Stimulated activated naive B cell treated with anti-CD40 and anti-IgM and Interleukin-4, amounts not matched to agents 10 μg/mL and 1 μg/mL and 100 μg/mL, for 72 hours (primary cell): Measurements from ENCODE around the gene IKZF3.
A peak's percentile ranks its signal among the peaks of the same experiment; 100 is the strongest.

Experiments used
- ATAC-seq, 2 donors: fragments of 150-1000 bp; cut with Tn5 transposase; replicated peaks; 2 replicates each; pipeline ENCODE4 v1.10.0; 2021; ENCODE audit warnings: moderate library complexity in 1 of 2
- DNase-seq: peaks from one replicate; pipeline ENCODE4 v3.0.0; 2021
- H3K27ac Mint-ChIP-seq: one replicate; pipeline ENCODE4 v1.8.0; 2022; ENCODE audit warnings: mild to moderate bottlenecking, mixed read lengths
- H3K27me3 Mint-ChIP-seq, 2 donors: one replicate each; pipeline ENCODE4 v1.8.0; 2022; ENCODE audit warnings: mixed read lengths in 2 of 2
- H3K36me3 Mint-ChIP-seq, 2 donors: one replicate each; pipeline ENCODE4 v1.8.0; 2022; ENCODE audit warnings: mixed read lengths in 2 of 2, mild to moderate bottlenecking in 1 of 2
- H3K4me1 Mint-ChIP-seq, 2 donors: one replicate each; pipeline ENCODE4 v1.8.0; 2022; ENCODE audit warnings: mixed read lengths in 2 of 2, mild to moderate bottlenecking in 1 of 2
- H3K4me3 Mint-ChIP-seq, 2 donors: one replicate each; pipeline ENCODE4 v1.8.0; 2022; ENCODE audit warnings: mild to moderate bottlenecking in 2 of 2, mixed read lengths in 2 of 2, moderate library complexity in 1 of 2
- H3K9me3 Mint-ChIP-seq, 2 donors: one replicate each; pipeline ENCODE4 v1.8.0; 2022; ENCODE audit warnings: mixed read lengths in 2 of 2, mild to moderate bottlenecking in 1 of 2

Gene IKZF3

DNA sequence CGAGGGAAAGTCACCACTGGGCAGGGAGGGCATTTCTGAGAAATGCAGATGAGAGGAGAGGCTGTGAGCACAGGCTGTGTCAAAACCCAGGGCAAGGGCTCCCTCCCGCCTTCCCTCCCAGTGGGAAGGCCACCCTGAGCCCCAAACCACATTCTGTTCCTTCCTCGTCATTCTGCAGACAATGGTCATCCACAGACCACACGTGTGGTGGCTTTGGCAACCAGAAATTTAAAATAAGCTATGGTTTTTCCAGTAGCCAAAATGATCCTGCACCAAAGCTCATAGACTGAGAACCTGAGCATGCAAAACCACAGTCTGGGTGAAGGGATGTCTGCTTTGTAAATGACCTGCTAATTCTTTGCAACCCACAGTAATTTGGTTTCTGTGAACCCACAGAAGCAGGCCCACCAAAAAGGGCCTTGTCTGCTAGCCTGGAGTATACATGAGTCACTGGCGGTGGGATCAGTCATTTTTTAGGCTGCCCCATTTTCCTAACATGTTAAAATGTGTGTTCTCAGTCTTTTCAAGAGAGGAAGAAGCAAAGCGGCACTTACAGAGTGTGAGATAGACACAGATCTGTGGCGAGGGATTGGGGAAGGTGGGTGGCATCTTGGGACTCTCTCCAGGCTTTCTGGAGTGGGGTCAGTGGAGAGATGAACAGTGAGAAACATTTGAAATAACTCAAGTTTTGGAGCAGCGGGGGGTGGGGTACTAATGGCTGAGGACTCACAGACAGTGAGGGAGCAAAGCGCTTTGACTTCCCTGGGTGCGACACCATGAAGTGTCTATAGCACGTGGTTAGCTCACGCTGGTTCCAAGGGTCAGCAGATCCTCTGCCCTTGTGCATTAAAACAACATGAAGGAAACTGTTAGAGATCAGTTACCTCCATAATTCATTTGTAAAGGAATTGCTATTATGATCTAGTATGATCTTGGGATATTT, 105.9 kb downstream of the IKZF3 start:
- peaks cover 57 to 82% of the 10 kb centered on the region in 2 donors for H3K4me1 Mint-ChIP-seq
- H3K9me3 Mint-ChIP-seq = no peaks in the 10 kb centered on the region
- DNase-seq (peak; percentile 69), ATAC-seq (peak; percentile 27 to 33)
- peak overlapping the region; percentile 57 to 63 for H3K4me3 Mint-ChIP-seq
- H3K27me3 Mint-ChIP-seq = no peaks in the 10 kb centered on the region
- H3K27ac Mint-ChIP-seq = peak overlapping the region; percentile 96
- H3K36me3 Mint-ChIP-seq = peaks cover 28 to 47% of the 10 kb centered on the region in 2 donors

DNA sequence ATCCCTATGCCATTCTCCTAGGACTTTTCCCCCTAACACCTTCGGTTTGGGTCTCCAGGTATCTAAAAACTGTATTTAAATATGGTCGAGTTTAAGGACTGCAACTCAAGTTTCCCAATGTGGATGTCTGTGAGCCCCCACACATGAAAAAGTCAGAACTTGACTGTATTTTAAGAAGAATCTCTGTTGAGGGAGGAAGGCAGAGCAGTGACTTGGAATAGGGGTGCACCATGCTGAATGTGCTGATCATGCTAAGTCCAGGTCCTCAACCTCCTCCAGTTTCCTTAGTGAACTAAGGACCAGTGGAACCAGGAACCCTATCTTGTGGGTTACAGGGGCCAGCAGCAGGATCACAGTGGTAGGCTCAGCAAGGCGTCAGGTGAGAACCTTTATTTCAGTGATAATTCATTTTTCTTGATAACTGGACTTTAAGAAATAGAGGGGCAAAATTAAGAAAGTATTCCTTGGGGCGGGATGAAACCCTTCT, 106.9 kb downstream of the IKZF3 start:
- H3K27ac Mint-ChIP-seq = peak overlapping the region; percentile 96
- H3K4me3 Mint-ChIP-seq = peak overlapping the region in 1 of 2 donors; percentile 54
- no peak for DNase-seq
- H3K9me3 Mint-ChIP-seq = no peaks in the 10 kb centered on the region
- peaks cover 24 to 40% of the 10 kb centered on the region in 2 donors for H3K36me3 Mint-ChIP-seq
- H3K27me3 Mint-ChIP-seq = no peaks in the 10 kb centered on the region
- no peak for ATAC-seq
- H3K4me1 Mint-ChIP-seq = peaks cover 58 to 83% of the 10 kb centered on the region in 2 donors

DNA sequence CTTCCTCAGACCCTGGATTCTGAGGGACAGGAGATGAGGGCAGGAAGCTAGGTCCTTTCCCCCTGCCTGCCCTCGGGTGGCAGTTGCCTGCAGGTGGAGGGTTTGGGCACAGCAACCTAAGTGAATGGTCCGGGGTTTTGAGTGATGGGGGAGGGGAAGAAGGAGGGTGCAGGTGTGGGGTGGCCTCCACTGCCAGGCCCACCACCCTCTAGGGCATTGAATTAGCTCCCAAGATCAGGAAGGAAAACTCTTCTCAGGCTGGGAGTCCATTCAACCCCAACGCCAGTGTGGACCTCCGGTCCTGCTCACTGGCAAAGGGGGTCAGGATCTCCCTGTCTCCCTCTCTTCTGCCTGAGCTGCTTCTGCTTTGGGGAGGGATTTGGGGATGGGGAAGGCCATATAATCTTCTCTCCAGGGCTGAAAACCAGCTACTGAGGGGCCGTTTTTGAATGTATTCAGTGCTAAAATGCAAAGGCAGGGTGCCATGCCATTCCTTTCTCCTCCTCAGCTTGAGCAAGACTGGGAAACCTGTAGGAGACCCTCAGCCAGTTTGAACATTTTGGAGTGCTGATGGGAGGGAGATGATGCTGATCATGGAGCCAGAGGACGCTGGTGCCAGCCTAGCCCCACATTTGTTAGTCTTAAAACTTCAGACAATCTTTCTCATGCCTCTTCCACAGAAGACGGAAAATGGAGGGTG, 107.6 kb downstream of the IKZF3 start:
- Mint-ChIP-seq H3K27ac (peak overlapping the region; percentile 96), H3K9me3 (no peaks in the 10 kb centered on the region), H3K4me1 (peaks cover 62 to 85% of the 10 kb centered on the region in 2 donors), H3K36me3 (peaks cover 23 to 36% of the 10 kb centered on the region in 2 donors), H3K27me3 (no peaks in the 10 kb centered on the region), H3K4me3 (peak overlapping the region; percentile 75 to 90)
- ATAC-seq = no peak
- DNase-seq = no peak

DNA sequence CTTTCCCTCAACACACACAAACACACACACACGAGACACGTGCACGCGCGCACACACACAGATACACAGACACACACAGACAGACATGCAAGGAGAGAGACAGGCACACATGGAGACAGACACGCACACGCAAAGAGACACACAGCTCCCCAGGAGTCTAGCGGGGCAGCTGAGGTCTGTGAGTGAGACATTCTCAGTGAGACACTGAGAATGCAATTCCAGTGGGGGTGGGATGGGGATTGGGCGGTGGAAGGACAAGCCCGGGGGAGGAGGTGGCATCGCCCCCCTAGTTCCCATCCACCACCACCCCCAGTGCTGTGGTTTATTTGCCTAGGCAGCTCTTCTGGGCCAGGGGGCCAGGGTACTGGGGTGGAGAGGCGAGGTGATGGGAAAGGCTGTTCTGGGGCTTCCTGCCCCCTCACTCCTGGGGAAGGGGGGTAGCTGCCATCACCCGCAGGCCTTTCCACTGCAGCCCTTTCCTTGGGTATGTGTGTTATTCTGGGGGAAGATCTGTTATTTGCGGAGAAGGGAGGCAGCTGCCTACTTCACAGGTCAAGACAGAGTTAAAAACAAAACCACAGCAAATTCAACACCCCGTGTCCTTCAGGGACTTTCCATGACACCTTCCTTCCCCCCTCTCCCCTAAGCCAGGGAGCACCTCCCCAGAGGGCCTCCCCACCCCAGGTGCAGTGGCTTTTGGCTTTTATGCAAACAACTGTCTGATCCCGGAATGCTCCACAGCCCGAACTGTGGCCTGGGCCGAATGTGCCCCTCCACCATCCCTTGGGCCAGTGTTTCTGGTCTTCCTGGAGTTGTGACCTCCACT, 108.3 kb downstream of the IKZF3 start:
- DNase-seq = peak; percentile 83
- H3K27me3 Mint-ChIP-seq = no peaks in the 10 kb centered on the region
- H3K9me3 Mint-ChIP-seq = no peaks in the 10 kb centered on the region
- H3K36me3 Mint-ChIP-seq = peaks cover 17 to 32% of the 10 kb centered on the region in 2 donors
- peaks cover 64 to 87% of the 10 kb centered on the region in 2 donors for H3K4me1 Mint-ChIP-seq
- H3K27ac Mint-ChIP-seq = peak overlapping the region; percentile 96
- H3K4me3 Mint-ChIP-seq = peak overlapping the region; percentile 75 to 90
- ATAC-seq = peak; percentile 36 to 40

DNA sequence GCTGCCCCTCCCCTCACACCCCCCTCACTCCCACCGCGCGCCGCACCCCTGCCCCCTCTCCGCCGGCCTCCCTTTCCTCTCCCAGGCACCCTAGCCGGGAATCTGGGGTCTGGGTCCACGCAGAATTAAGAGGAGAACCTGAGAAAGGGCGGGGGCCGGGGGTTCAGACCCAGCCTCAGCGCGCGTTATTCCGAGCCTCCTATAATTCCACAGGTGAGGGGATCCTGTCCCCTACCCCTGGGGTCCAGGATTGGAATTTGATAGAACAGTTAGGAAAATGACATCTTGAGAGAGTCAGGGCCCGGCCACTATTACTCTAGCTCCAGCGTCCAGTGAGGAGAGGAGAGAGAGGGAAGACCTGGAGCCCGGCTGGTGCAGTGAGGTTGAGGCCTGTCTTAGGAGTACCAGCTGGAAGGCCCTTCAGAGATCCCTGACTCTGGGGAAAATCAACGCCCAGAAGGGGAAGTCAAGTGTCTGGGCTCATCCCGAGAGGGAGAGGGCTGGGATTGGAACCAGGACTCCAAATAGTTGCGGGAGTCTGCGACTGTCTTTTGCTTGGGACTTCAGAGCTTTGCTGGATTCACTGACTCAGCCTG, 109.1 kb downstream of the IKZF3 start:
- no peaks in the 10 kb centered on the region for H3K27me3 Mint-ChIP-seq
- peak overlapping the region; percentile 75 to 90 for H3K4me3 Mint-ChIP-seq
- H3K9me3 Mint-ChIP-seq = no peaks in the 10 kb centered on the region
- peaks cover 64 to 83% of the 10 kb centered on the region in 2 donors for H3K4me1 Mint-ChIP-seq
- DNase-seq (no peak), ATAC-seq (no peak)
- H3K27ac Mint-ChIP-seq = peak overlapping the region; percentile 96
- H3K36me3 Mint-ChIP-seq = peaks cover 16 to 27% of the 10 kb centered on the region in 2 donors

DNA sequence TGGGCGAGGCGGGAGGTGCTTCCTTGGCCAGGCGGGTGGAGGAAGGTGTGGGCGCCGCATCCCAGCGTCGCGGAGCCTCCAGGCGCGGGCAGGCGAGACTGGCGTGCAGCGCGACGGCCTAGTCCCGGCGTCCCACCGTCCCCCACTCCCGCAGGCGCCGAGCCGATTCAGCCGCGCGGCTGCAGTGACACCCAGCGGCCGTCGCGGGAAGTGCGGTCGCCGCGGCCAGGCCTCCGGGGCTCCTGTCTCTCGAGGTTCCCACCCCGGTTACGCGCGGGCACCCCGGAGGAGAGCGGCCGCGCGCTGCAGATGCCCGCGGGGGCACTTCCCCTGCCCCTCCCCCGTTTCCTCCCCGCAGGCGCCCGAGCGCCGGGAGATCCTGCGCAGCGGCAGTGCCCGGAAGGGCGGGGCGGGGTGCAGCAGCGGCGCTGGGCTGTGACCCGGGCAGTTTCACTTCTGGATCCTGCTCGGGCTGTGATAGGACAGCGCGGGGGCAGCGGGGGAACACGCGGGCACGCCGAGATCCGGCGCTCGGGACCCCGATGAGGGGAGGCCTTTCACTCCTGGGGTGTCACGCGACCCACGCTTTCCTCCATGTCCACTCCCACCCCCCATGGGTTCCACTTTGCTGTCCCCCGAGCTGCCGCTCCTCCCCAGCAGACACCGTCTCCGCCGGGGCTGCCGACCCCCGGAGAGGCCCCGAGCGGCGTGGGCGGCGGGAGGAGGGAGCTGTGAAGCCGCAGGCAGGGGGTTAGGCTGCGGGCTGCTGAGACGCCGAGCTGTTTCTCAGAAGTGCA, 109.8 kb downstream of the IKZF3 start:
- peaks cover 12 to 21% of the 10 kb centered on the region in 2 donors for H3K36me3 Mint-ChIP-seq
- peak overlapping the region; percentile 96 for H3K27ac Mint-ChIP-seq
- H3K9me3 Mint-ChIP-seq = no peaks in the 10 kb centered on the region
- ATAC-seq (peak; percentile 71 to 76), DNase-seq (peak; percentile 100)
- peaks cover 59 to 79% of the 10 kb centered on the region in 2 donors for H3K4me1 Mint-ChIP-seq
- H3K4me3 Mint-ChIP-seq = peak overlapping the region; percentile 87 to 90
- H3K27me3 Mint-ChIP-seq = no peaks in the 10 kb centered on the region

- Mint-ChIP-seq H3K27ac (peak overlapping the region; percentile 96), H3K36me3 (peaks cover 8 to 15% of the 10 kb centered on the region in 2 donors)
Observed at GRCh38 chr17:39753514-39754160, 110.5 kb downstream of the IKZF3 start.

GRCh38 chr17:39752241-39752881, 111.8 kb downstream of the IKZF3 start:
- H3K4me1 Mint-ChIP-seq = peaks cover 40 to 60% of the 10 kb centered on the region in 2 donors
- no peaks in the 10 kb centered on the region for H3K27me3 Mint-ChIP-seq
- peak overlapping the region; percentile 96 for H3K27ac Mint-ChIP-seq
- H3K9me3 Mint-ChIP-seq = no peaks in the 10 kb centered on the region
- H3K4me3 Mint-ChIP-seq = peak overlapping the region; percentile 47 to 73
- peaks cover 4 to 10% of the 10 kb centered on the region in 2 donors for H3K36me3 Mint-ChIP-seq
- DNase-seq = no peak
- ATAC-seq = no peak

More at GRCh38 chr17:39753514-39754160, 110.5 kb downstream of the IKZF3 start:
- H3K4me3 Mint-ChIP-seq = peak overlapping the region; percentile 87 to 90
- peaks cover 52 to 73% of the 10 kb centered on the region in 2 donors for H3K4me1 Mint-ChIP-seq
- no peaks in the 10 kb centered on the region for H3K27me3 Mint-ChIP-seq
- DNase-seq (no peak), ATAC-seq (peak; percentile 18 to 19)
- no peaks in the 10 kb centered on the region for H3K9me3 Mint-ChIP-seq

DNA sequence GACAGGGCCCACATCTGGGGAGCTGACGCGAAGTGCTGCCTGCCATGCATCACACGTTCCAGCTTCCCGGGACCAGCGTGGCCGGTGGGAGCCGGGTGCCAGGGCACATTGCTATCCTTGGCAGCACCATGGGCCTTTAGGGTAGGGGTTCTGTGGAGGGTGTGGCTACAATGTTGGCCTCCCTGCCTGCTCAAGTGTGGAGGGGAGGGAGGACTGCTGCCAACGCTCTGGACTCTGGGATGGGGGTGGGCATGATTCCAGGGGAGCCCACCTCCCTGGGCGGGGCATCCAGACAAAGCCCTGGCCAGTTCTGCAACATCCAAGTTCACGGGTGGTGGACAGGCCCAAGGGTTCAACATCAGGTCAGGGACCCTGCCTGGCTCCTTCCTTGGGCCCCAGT, 112.5 kb downstream of the IKZF3 start:
- no peaks in the 10 kb centered on the region for H3K27me3 Mint-ChIP-seq
- H3K36me3 Mint-ChIP-seq = peaks cover 4 to 8% of the 10 kb centered on the region in 2 donors
- H3K4me3 Mint-ChIP-seq = no peak overlapping the region
- H3K4me1 Mint-ChIP-seq = peaks cover 33 to 53% of the 10 kb centered on the region in 2 donors
- ATAC-seq (no peak), DNase-seq (no peak)
- H3K27ac Mint-ChIP-seq = no peak overlapping the region
- H3K9me3 Mint-ChIP-seq = no peaks in the 10 kb centered on the region

GRCh38 chr17:39751016-39751543, 113.0 kb downstream of the IKZF3 start:
- Mint-ChIP-seq H3K36me3 (peaks cover 4% of the 10 kb centered on the region in 2 donors), H3K9me3 (no peaks in the 10 kb centered on the region), H3K27me3 (no peaks in the 10 kb centered on the region), H3K27ac (no peak overlapping the region), H3K4me1 (peaks cover 28 to 47% of the 10 kb centered on the region in 2 donors), H3K4me3 (no peak overlapping the region)
- DNase-seq = no peak
- no peak for ATAC-seq

GRCh38 chr17:39750131-39751015, 113.7 kb downstream of the IKZF3 start:
- Mint-ChIP-seq H3K4me3 (no peak overlapping the region), H3K27me3 (no peaks in the 10 kb centered on the region), H3K36me3 (peaks cover 3 to 4% of the 10 kb centered on the region in 2 donors), H3K27ac (peak overlapping the region; percentile 67), H3K9me3 (no peaks in the 10 kb centered on the region), H3K4me1 (peaks cover 20 to 40% of the 10 kb centered on the region in 2 donors)
- DNase-seq (no peak), ATAC-seq (no peak)
